Measurements from ENCODE around the gene RAB31.

DNA sequence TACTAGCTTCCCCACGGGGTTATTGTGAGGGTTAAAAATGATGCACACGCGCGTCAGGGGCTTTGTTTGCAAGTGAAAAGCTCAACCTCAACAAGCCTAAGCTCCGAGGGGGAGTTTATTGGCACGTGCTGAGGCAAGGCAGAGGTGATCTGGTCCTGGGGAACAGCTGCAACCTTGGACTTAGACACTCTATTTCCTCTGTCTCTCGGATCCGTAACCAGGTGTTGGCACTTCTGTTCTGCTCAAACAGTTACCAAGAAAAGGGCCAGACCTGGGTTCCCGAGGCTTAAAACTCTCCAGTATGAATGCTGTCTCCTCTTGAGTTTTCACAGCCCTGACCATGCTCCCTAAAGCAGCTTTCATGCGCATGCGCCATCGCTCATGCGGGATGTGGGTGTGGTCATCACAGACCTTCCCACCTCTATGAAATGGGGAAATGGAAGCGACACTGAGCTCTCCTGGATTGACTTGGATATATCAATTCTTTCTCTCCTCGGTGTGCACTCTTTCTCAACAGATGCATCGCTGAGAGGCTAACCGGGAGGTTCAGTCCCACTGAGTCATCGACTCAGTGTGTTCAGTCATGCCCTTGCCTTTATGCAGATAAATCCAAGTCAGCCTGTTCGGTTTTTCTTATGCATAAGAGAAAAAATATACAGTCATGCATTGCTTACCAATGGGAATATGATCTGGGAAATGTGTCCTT, 19.9 kb upstream of the RAB31 start:
- TF ChIP-seq, protein P1, sequence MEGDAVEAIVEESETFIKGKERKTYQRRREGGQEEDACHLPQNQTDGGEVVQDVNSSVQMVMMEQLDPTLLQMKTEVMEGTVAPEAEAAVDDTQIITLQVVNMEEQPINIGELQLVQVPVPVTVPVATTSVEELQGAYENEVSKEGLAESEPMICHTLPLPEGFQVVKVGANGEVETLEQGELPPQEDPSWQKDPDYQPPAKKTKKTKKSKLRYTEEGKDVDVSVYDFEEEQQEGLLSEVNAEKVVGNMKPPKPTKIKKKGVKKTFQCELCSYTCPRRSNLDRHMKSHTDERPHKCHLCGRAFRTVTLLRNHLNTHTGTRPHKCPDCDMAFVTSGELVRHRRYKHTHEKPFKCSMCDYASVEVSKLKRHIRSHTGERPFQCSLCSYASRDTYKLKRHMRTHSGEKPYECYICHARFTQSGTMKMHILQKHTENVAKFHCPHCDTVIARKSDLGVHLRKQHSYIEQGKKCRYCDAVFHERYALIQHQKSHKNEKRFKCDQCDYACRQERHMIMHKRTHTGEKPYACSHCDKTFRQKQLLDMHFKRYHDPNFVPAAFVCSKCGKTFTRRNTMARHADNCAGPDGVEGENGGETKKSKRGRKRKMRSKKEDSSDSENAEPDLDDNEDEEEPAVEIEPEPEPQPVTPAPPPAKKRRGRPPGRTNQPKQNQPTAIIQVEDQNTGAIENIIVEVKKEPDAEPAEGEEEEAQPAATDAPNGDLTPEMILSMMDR (IDR thresholded peaks at IDR 0.05; ENCODE audit: poor library complexity): no peak
- TF ChIP-seq EZH2 (IDR thresholded peaks at IDR 0.05; ENCODE audit: borderline replicate concordance) (no peak), EZH2phosphoT487 (IDR thresholded peaks at IDR 0.05; ENCODE audit: low read depth, severe bottlenecking, unreplicated experiment) (no peak)
